Prostate gland (tissue), 2 donors: Measurements from ENCODE around the gene DTX3L.

Experiments used
- CTCF ChIP-seq, 4 experiments: fragments of 200-600 bp in 2 of 4; fragments of 450-650 bp in 2 of 4; sonication (generic) in 2 of 4; IDR thresholded peaks; 1 replicate in 3 of 4; 2 replicates in 1 of 4; pipeline ENCODE4 v1.5.1; 2016 to 2019; ENCODE audit warnings: antibody characterized with exemption in 4 of 4, mild to moderate bottlenecking in 2 of 4, moderate library complexity in 2 of 4
- POLR2A ChIP-seq: fragments of 450-650 bp; IDR thresholded peaks from one replicate; pipeline ENCODE4 v1.6.1; 2016; ENCODE audit warnings: antibody characterized with exemption, mild to moderate bottlenecking
- POLR2AphosphoS5 ChIP-seq: sonication (generic); formaldehyde crosslinking; IDR thresholded peaks from one replicate; pipeline ENCODE4 v1.6.1; 2017; ENCODE audit warnings: antibody characterized with exemption

GRCh38 chr3:122563717-122564025, 467 bp upstream of the DTX3L start:
- TF ChIP-seq CTCF (IDR thresholded peaks at IDR 0.05) = no peak
- no peak for TF ChIP-seq POLR2AphosphoS5
- no peak for TF ChIP-seq POLR2A
